Endothelial cell of umbilical vein (primary cell): ENCODE results near the gene VWA8.
A peak's percentile ranks its signal among the peaks of the same experiment; 100 is the strongest.

Experiments
- EZH2 ChIP-seq: IDR thresholded peaks from 2 replicates; pipeline ENCODE4 v1.6.1; 2012; ENCODE audit warnings: borderline replicate concordance, low read depth, mild to moderate bottlenecking, moderate library complexity, low read length, inconsistent platforms; ENCODE audit not compliant: severe bottlenecking
- POLR2A ChIP-seq: IDR thresholded peaks from 2 replicates; pipeline ENCODE4 v1.6.1; 2012; ENCODE audit warnings: low read depth, mild to moderate bottlenecking, control low read depth, low read length
- TF ChIP-seq, protein P1 (sequence below), 2 donors: IDR thresholded peaks; 1 replicate in 1 of 2; 2 replicates in 1 of 2; pipeline ENCODE4 v1.5.1; 2011; ENCODE audit warnings: low read length in 2 of 2, mild to moderate bottlenecking in 2 of 2, moderate library complexity in 2 of 2, control low read depth in 1 of 2, inconsistent platforms in 1 of 2, low read depth in 1 of 2; ENCODE audit not compliant: insufficient read depth in 1 of 2; ENCODE audit errors: extremely low read depth in 1 of 2

DNA sequence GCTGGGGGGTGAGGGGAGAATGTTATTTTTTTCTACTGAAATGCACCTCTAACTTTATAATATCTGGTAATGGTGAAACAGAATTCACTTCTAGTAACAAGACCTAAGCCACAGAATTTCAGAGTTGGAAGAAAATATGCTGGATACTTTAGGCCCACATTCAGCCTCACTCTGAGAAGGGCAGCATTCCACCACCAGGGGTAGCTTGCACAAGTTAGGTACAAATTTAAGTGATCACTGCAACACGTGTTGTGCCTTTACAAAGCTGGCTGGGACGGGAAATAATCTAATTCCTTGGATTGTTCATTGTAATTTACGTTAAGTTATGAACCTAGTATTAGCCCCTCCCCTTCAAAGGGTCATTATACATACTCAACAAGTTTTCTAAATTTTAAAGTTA, 311.2 kb downstream of the VWA8 start:
- TF ChIP-seq, protein P1, sequence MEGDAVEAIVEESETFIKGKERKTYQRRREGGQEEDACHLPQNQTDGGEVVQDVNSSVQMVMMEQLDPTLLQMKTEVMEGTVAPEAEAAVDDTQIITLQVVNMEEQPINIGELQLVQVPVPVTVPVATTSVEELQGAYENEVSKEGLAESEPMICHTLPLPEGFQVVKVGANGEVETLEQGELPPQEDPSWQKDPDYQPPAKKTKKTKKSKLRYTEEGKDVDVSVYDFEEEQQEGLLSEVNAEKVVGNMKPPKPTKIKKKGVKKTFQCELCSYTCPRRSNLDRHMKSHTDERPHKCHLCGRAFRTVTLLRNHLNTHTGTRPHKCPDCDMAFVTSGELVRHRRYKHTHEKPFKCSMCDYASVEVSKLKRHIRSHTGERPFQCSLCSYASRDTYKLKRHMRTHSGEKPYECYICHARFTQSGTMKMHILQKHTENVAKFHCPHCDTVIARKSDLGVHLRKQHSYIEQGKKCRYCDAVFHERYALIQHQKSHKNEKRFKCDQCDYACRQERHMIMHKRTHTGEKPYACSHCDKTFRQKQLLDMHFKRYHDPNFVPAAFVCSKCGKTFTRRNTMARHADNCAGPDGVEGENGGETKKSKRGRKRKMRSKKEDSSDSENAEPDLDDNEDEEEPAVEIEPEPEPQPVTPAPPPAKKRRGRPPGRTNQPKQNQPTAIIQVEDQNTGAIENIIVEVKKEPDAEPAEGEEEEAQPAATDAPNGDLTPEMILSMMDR (IDR thresholded peaks at IDR 0.05; ENCODE audit: extremely low read depth in 1 of 2, insufficient read depth in 1 of 2, low read depth in 1 of 2, low read length in 2 of 2) = peak; percentile 35 to 47
- TF ChIP-seq POLR2A = no peak
- no peak for TF ChIP-seq EZH2
